Stimulated activated CD4-positive, alpha-beta T cell treated with anti-CD3 and anti-CD28 coated beads, Interleukin-4, amount 100 ng/mL, for 24 hours (primary cell): Measurements from ENCODE around the gene LRRC4C.

Source experiments
- DNase-seq: peaks from one replicate; pipeline ENCODE4 v3.0.0-alpha.2; 2020

The LRRC4C gene

DNA sequence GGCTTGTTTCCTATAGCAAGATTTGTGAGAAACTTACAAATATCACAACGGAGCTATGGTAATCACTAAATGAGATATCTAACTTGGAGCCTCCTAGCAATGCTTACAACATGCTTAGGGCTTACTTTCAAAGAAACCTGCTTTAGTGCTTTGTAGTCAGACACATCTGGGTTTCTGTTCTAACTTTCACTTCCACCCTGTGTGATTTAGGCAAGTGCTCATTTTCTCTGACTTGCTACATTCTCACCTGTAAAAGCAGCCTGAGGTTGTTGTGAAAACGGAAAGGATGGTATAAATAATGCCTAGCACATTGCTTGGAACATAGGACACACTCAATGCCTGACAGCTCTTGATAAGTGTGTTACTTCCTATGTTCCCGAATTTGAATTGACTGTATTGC lies 45.6 kb downstream of the LRRC4C start:
- DNase-seq: no peak

DNA sequence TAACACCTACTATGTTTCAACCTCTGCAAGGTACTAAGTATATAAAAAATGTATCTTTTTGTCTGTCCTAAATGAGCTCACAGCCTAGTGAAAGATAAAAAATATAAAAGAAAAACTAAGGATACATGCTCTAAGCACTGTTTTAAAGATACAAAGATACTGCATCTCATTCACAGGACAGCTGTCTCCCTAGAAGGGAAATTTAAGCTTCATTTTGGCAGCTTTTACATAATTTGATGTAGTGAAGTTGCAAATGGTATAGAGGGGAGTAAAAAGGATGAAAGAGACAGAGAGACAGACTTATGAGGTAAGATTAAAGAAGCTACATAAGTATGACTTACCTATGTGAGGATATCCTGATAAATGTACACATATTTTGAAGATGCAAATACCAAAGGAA lies 53.6 kb downstream of the LRRC4C start:
- DNase-seq: no peak

DNA sequence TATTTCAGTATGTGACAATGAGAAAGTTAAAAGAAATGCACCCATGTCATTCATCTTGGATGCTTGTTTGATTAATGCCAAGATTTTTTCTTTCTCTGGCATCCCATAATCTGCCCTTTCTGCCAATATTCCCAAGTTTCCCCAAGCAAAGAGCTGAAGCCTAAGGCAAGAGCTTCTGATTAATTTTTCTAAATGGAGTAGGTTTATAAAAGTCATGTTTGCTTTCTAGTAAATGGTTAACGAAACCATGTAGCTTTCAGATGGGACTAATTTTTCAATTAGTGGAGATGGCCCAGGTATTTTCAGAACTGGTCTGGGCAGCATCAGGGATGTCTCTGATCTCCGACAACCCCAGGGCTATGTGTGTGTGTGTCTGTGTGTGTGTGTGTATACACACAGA lies 55.3 kb downstream of the LRRC4C start:
- DNase-seq: no peak

DNA sequence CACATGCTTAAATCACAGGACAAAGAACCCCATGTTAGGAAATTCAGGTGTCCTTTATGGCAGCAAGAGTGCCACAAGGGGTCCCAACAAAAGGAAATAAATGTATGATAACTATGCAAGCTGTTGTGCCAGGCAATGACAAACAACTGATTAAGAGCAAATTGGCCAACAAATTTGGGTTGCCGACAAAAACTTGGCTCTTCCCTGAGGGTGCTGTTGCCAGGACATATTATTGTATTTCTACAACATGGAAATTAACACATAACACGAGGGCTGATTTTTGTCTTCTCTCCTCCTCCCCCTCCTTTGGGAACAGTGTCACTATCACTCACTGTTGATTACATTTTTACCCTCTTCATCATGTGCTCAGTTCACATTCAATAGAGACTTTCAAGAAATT lies 56.0 kb downstream of the LRRC4C start:
- no peak for DNase-seq

DNA sequence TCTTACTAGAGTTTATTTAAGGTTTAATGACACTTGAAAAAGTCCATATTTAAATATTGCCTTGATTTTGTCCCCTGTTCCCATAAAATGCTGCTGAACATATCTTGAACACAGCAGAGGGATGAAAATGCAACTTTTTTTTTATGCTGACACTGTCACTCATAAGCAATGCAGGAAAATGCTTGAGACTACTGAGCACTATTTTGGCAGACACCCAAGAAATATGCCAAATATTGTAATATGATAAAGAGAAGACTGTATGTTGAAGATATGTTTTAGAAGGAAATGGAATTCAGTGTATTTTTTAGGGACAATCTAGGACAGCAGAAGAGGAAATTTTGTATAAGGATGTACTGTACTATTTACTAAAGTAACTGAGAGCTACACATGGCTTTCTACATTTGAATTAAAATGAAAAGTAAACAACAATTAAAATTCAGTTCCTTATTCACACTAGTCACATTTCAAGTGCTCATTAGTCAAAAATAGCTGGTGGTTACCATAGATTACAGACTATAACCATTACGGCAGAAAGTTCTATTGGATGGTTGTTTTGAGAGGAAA lies 58.6 kb downstream of the LRRC4C start:
- no peak for DNase-seq

DNA sequence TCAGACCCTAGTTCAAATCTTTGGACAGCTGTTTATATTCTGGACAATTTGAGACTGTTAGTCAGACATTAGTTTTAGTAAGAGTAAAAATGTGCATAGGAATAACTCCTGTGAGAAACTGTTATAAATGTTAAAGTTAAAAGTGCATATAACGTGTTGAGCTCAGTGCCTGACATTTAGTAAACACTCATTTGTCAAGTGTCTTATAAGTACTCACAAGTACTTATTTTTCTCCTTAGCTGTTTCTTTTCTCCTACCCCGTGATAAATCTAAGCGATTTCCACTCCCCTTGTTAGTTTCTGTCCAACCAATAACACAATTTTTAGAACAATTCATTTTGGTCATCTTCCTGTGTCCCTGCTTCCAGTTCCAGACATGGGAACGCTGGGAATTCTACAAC lies 59.3 kb downstream of the LRRC4C start:
- no peak for DNase-seq

DNA sequence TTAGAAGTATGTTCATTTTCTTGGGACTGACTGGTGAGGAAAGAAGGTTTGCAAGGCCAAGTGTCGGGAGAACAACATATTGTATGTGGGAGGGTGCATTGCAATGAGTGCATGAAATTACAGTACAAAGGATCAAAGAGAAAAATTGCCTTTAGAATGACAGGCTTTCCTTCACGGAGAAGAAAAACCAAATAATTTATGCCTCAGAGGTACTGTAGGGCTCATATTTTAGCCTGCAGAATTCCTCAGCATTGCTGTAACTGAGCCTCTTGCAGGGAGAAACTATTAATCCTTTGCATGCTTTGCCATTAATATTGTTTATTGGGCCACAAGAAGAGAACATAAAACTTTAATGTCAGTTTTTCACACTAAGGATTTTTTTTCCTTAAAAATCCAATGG lies 60.1 kb downstream of the LRRC4C start:
- no peak for DNase-seq

DNA sequence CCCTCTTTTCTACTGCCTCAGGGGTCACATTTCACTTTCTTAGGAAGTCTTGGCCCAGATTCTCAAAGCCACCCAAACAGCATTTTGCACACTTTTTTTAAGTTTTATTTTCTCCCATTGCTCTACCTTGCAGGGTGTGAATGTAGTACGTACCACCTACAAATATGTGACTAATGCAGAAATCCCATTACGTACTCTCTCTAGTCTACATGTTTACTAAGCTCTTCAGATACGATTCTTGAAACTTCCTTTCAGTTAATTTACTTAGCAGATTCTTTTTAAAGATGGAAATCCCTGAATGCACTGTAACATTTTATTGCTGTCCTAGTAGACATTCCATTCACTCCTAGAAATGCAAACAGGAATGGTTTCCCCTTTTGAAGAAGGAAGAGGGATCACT lies 61.3 kb downstream of the LRRC4C start:
- no peak for DNase-seq

DNA sequence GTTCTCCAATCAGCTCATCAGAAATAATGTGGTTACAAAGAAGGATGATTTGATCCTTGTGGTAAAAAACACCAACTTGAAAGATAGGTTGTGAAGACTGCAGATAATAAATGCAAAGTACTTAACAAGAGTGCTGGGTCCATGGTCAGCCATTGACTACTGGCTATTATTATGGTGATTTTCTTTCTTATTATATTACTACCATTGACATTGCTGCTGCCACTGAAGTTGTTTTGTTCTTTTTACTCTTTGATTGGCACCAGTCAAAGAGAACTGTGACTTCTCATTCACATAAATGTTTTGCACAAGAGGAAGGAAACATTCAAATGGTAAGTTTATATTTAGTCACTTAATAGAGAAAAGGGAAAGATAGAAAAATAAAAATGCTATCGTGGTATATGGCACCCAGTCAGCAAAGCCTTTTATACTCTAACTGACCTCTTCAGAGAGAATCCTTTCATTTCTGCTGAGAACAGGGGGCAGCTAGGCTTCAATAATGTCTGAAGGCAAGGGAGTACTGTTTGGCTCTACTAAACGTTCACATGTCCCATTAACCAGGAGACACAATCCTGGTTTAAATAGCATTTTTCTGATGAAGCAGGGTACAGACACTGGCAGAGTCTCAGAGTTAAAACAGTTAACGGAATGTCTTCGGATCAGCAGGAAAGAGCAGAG lies 64.8 kb downstream of the LRRC4C start:
- DNase-seq: no peak

DNA sequence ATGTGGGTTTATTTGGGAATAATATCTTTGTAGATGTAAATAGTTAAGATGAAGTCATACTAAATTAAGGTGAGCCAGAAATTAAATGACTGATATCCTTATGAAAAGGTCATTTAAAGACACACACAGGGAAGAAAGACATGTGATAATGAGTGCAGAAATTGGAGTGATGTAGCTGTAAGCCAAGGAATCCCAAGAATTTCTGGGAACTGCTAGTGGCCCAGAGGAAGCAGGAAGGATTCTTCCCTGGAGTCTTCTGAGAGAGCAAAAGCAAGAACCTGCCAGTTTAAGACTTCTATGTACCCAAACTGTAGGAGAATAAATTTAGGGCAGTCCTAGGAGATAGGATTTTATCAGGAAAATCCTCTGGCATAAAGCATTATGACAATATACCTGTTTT lies 66.9 kb downstream of the LRRC4C start:
- no peak for DNase-seq

DNA sequence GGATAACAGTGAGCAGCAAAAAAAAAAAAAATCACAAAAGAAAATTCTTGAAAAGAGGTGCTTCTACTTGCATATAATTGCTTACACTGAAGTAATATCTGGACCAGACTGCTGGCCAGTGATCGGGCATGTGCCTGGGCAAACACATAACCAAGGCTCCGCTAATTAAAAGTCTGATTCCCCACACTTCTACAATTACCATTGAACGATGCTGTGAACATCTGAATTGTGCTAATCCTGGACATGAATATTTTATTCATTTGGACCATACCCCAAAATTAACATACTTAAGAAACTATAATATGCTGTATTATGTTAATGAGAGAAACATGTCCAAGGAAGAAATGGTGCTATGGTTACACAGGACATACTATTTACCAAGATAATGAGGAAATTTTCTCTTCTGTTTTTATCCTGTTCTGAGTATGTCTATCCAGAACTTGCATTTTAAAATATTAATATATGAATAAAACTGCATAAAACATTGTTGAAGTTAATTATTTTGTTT lies 69.8 kb downstream of the LRRC4C start:
- no peak for DNase-seq

DNA sequence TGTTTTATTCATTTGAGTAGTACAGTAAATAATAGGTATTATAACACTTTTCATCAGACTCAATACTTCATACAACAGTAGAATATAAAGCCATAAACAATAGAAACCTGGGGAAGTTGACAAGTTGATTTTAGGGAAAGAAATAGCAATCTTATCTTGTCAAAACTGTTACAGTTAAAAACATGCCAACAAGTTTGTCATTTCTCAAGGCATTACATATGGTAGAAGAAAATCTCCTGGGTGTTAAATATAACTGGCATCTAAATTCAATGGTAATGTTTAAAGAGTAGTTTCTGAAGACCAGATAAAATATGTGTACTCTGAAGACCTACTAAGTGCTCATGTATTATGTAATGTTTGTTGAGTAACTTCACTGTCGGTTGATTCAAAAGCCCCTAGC lies 75.1 kb downstream of the LRRC4C start:
- no peak for DNase-seq

DNA sequence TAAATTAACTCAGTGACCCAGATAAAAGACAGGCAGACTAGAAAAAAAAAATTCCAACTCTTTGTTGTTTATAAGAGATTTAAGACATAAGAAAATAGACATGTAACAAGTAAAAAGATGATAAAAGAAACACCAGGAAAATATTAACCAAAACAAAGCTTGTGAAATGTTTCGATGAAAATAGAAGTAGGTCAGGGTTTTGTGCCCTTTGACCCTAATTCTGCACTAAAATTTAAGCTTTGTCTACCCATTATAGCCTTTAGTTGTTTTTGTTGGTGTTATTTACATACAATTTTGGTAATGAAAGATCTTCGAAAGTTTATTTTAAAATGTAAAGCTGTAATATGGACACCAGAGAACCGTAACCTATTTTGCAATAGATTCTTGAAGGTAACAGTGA lies 75.7 kb downstream of the LRRC4C start:
- no peak for DNase-seq

DNA sequence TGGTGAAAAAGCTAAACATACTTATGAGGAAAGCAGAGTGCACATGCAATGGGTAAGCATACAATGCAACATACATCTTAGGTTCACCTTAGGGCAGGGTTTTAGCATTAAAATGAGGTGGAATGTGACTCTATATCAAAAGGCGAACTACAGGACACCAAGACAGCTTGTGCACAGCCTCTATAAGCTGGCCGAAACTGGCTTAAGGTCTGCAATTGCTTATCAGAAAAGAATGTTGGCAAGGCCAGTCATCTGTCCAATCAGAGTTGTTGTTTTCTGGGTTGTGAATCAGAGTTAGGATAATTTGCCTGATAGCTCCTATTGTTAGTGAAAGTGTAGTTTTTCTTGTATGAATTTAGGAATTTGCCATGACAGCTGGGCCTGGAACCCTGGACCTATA lies 76.5 kb downstream of the LRRC4C start:
- DNase-seq: no peak

DNA sequence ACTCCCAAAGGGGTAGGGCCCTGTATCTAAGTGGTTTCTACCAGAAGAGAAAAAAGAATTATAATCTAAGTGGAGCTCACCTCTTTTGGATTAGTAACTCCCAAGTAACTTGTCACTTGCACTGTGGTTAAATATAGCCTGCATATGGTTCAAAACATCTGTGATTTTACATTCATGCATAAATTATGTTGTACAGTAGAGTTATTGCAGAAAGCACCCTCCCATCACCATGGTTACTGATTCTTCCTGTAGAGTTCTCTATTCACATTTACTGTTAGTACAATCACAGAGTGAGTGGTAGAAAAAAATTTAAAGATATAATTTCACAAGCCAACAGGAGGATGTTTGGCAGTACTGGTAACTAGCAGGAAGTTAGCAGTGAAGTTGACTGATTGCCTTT lies 80.4 kb downstream of the LRRC4C start:
- no peak for DNase-seq

DNA sequence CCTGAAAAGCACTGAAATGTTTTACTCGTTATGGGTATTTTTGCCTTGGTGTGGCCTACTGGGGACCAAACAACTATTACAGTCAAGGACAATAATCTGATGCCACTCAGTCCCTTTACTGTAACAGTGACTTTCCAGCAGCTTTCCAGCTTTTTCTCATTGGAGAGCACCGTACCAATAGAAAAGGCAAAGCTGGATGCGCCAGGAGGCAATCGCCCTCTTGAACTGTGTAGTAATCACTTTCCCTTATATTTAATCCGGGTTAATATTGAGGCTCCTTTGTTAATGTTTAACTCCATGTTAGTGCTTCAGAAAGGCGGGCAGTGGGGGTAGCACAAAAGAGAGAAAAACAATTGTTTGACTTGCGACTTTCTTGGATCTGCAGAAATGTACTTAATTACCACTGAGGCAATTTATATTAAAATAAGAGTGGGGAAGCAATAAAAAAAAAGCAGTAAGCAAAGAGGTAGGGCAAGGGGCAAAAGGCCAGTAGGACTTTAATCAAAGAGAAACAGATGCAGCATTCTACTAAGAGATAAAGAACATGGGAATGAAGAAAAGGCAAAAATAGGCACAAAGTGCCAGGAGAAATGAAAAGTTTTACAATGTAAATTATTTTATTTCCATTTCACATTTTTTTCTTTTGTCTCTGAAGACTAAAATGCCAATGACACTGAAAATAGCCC lies 81.6 kb downstream of the LRRC4C start:
- DNase-seq: no peak

DNA sequence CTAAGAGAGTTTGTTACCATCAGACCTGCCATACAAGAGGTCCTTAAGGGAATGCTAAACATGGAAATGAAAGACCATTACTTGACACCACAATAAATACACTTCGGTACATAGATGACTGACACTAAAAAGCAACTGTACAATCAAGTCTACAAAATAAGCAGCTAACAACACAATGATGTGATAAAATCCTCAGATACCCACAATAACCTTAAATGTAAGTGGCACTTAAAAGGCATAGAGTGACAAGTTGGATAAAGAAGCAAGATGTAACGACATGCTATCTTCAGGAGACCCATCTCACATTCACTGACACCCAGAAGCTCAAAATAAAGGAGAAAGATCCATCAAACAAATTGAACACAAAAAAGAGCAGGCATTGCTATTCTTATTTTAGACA lies 107.6 kb downstream of the LRRC4C start:
- DNase-seq: no peak

DNA sequence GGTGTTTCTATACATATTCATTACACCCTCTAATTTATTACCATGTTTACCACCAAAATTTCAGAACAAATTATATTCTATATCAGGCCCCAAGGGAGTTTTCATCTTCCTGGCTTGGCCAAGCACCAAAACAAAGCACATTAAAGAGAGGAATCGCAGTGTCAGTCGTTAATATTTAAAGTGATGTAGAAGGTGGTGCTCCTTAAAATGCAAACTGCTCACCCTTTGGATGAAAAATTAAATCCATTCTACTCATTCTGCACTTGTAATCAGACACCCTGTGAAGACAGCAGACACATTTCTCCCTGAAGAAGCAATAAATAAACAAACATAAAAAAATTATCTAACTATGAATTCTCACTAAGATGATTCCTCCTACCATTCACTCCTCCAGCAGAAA lies 113.4 kb downstream of the LRRC4C start:
- no peak for DNase-seq

DNA sequence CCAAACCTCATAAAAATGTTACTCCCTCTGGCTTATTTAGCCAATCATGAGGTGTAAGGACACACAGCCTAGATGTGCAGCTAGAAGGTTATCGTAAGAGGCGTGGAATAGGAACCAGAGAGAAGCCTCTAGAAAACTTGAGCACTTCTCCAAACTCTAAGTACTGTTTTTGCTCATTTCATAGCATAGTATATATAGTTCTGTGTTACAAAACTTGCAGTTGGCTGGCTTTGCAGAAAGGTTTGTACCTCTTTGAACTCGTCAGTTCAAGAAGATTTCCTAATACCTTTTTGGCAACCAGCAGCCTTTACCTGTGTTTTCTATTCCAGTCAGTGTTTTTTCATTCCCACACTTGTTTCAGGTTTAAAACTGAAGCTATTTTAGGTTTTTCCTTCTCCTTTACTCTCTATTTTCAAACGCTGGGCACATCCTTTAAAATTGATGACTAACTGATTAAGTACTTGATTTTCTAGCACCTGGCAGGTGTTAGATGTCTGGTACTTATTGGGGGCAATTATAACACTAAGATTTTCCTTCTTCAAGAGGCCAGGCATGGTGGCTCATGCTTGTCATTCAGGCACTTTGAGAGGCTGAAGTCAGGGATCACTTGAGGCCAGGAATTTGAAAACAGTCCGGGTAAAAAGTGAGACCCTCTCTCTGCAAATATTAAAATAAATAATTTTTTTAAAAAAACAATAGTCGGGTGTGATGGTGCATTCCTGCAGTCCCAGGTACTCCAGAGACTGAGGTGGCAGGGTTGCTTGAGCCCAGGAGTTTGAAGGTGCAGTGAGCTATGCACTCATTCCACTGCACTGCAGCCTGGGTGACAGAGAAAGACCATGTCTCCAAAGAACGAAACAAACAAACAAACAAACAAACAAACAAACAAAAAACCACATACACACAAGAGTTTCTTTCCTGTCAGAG lies 125.2 kb downstream of the LRRC4C start:
- no peak for DNase-seq

DNA sequence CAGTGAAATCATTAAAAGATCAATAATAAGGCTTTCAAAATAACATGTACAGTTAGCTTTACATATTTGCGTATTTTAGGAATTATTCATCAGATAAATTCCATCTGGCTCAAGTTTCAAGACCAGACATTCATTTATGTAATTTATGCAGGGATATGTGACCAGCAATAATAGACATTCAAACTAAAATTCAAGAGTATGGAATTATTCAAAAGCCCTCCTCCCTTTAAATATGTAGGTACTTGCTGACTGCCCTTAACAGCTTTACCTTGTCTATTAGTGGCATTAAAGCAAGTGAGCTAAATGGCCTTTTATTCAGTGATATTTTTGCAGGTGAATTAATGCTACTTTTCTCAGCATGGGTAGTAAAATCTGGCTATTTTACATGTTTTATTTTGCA lies 126.1 kb downstream of the LRRC4C start:
- DNase-seq: no peak

DNA sequence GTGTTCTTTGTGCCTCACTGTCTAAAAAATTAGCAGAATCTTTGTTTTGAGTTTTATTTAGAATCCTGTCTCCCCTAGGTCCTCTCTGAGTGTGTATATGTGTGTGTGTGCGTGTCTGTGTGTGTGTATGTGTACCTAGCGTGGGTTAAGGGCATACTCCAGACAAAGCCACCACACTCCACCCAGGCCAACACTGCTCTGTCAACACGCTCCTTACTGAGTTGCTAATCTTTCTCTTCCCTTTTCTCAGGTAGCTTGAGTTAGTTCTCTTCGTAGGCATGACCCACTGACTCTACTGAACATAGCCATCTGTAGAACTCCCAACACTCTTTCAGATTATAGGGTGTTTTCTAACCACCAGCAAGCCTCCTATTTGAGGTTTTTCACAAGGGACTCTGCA lies 131.1 kb downstream of the LRRC4C start:
- no peak for DNase-seq

DNA sequence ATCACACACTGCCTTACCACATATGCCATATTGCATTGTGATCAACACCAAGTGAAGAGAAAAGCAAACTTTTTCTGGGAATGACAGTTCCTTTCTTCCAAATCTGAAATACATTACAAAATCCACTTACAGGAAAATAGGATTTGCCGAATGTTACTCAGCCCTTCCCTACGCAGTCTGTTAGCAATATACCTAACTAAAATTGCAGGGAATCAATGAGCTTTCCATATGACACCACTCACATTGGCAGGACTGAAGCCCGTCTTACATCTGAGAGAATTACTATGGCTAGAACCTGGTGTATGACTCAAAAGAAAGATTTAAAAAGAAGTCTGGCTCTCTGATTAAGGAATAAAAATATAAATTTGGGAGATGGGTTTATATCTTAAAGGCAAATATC lies 136.0 kb downstream of the LRRC4C start:
- DNase-seq: no peak

DNA sequence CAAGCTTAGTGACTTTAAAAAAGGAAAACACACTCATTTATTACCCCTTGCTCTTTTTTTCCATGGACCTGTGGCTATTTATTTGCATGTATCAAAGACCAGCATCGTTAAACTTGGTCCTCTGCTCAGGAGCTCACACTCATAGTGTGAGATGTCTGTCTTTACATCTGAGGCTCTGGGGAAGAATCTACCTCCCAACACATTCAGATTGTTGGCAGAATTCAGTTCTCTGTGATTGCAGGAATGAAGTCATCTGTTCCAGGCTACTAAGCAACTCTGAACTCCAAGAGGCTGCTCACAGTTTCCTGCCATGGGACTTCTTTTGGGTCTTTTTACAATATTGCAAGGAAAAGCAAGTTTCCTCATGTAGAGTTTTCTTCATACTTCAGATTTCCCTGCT lies 138.8 kb downstream of the LRRC4C start:
- no peak for DNase-seq
